GM12878 (cell line): ENCODE data around the gene MCOLN2. TPM values are rescaled to one million over a fixed set of nuclear protein-coding genes. Genes with fewer than 3 reads are reported as not detected.

Source experiments
- ATAC-seq: fragments of 200-7000 bp; cut with Tn5 transposase; 3 replicates; pipeline ENCODE4 v1.9.1; 2020; ENCODE audit warnings: mild to moderate bottlenecking, moderate library complexity
- BruUV-seq: library from RNA; stranded (reverse); fragments of 400-500 nt; replicated peaks from 2 replicates; lab custom pipeline; 2021; lab: Mats Ljungman, UMichigan
- CTCF ChIA-PET: fragments of 300-600 bp; sonication (Branson Sonifier 250); formaldehyde crosslinking; extraction: SDS; loops from one replicate; lab custom pipeline; 2021; ENCODE audit warnings: inconsistent platforms; lab: Yijun Ruan, JAX
- POLR2A ChIA-PET: fragments of 350-600 bp; formaldehyde crosslinking; extraction: SDS; loops from one replicate; lab custom pipeline; 2021; ENCODE audit warnings: inconsistent platforms; lab: Charles Lee
- RAD21 ChIA-PET: fragments of 300-600 bp; sonication (Branson Sonifier 250); formaldehyde crosslinking; loops from one replicate; lab custom pipeline; 2023; ENCODE audit warnings: antibody characterized with exemption; ENCODE audit not compliant: unreplicated experiment; lab: Charles Lee
- SMC1A ChIA-PET: fragments of 300-600 bp; sonication (Branson Sonifier 250); formaldehyde crosslinking; loops from one replicate; lab custom pipeline; 2023; ENCODE audit not compliant: unreplicated experiment, uncharacterized antibody; lab: Charles Lee
- DNase-seq: peaks from one replicate; pipeline ENCODE4 v3.0.0-alpha.2; 2011; ENCODE audit warnings: low read depth, low spot score
- FAIRE-seq: peaks from 3 replicates; lab custom pipeline; 2011; peaks lifted over from hg19 to GRCh38; lab: Jason Lieb, UNC
- H2AFZ ChIP-seq: 2 replicates; pipeline ENCODE4 v1.6.0; 2011; ENCODE audit warnings: low read depth, low read length, control low read depth; ENCODE audit not compliant: control insufficient read depth
- H3K27ac ChIP-seq: 2 replicates; pipeline ENCODE4 v1.5.1; 2011; ENCODE audit warnings: control low read depth; ENCODE audit not compliant: control insufficient read depth, insufficient read depth
- H3K27me3 ChIP-seq, 2 experiments: replicated peaks in 1 of 2; 2 replicates each; pipeline versions ENCODE4 v1.6.0 to v1.6.1; 2011; ENCODE audit warnings: low read length in 1 of 2; ENCODE audit not compliant: control insufficient read depth in 2 of 2, insufficient read depth in 2 of 2
- H3K36me3 ChIP-seq, 2 experiments: 2 replicates each; pipeline ENCODE4 v1.5.1; 2011; ENCODE audit warnings: low read length in 1 of 2; ENCODE audit not compliant: control insufficient read depth in 2 of 2, insufficient read depth in 2 of 2
- H3K4me1 ChIP-seq: 2 replicates; pipeline ENCODE4 v1.6.1; 2011; ENCODE audit warnings: mild to moderate bottlenecking, low read length, moderate library complexity, mixed read lengths; ENCODE audit not compliant: control insufficient read depth, insufficient read depth
- H3K4me2 ChIP-seq: 2 replicates; pipeline ENCODE4 v1.6.0; 2011; ENCODE audit warnings: control low read depth; ENCODE audit not compliant: control insufficient read depth, insufficient read depth
- H3K4me3 ChIP-seq: fragments of 200-600 bp; sonication (generic); 2 replicates; pipeline ENCODE4 v1.5.1; 2016
- H3K79me2 ChIP-seq: 2 replicates; pipeline ENCODE4 v1.6.0; 2011; ENCODE audit warnings: low read length; ENCODE audit not compliant: control insufficient read depth, insufficient read depth
- H3K9ac ChIP-seq: 2 replicates; pipeline ENCODE4 v1.8.0; 2011; ENCODE audit warnings: low read length, control low read depth, mixed read lengths; ENCODE audit not compliant: control insufficient read depth, insufficient read depth
- H3K9me3 ChIP-seq: replicated peaks from 3 replicates; pipeline ENCODE4 v1.5.1; 2011; ENCODE audit warnings: mild to moderate bottlenecking, low read length; ENCODE audit not compliant: control insufficient read depth, insufficient read depth
- H4K20me1 ChIP-seq: 2 replicates; pipeline ENCODE4 v1.6.0; 2011; ENCODE audit not compliant: control insufficient read depth, insufficient read depth
- E2F8 ChIP-seq: fragments of 450-650 bp; IDR thresholded peaks from 2 replicates; pipeline ENCODE4 v1.6.1; 2018; ENCODE audit warnings: mild to moderate bottlenecking, low read depth, moderate library complexity; ENCODE audit not compliant: partially characterized antibody
- FOXK2 ChIP-seq: fragments of 450-650 bp; IDR thresholded peaks from 2 replicates; pipeline ENCODE4 v1.6.1; 2017; ENCODE audit warnings: mild to moderate bottlenecking, moderate library complexity
- IRF4 ChIP-seq: IDR thresholded peaks from 2 replicates; pipeline ENCODE4 v1.6.1; 2011; ENCODE audit warnings: low read depth, low read length
- KAT2A ChIP-seq: conservative IDR thresholded peaks from 2 replicates; pipeline ENCODE4 v1.6.1; 2011; ENCODE audit warnings: low read depth, low read length; ENCODE audit not compliant: control insufficient read depth
- MEF2B ChIP-seq: fragments of 450-650 bp; IDR thresholded peaks from 2 replicates; pipeline ENCODE4 v1.6.1; 2018; ENCODE audit warnings: mild to moderate bottlenecking, moderate library complexity; ENCODE audit not compliant: partially characterized antibody, poor library complexity, severe bottlenecking
- NFYB ChIP-seq: IDR thresholded peaks from 2 replicates; pipeline ENCODE4 v1.6.1; 2011; ENCODE audit warnings: low read depth, mild to moderate bottlenecking, low read length, improper control_type of control experiment, moderate library complexity; ENCODE audit not compliant: insufficient read depth
- NKRF ChIP-seq: fragments of 450-650 bp; conservative IDR thresholded peaks from 2 replicates; pipeline ENCODE4 v1.6.1; 2017; ENCODE audit warnings: mild to moderate bottlenecking, moderate library complexity
- NR2C1 ChIP-seq: fragments of 450-650 bp; IDR thresholded peaks from 2 replicates; pipeline ENCODE4 v1.6.1; 2017; ENCODE audit warnings: antibody characterized with exemption, mild to moderate bottlenecking, moderate library complexity
- SREBF1 ChIP-seq: IDR thresholded peaks from 2 replicates; pipeline ENCODE4 v1.6.1; 2012; ENCODE audit warnings: mild to moderate bottlenecking, low read length
- ZBTB33 ChIP-seq: fragments of 450-650 bp; IDR thresholded peaks from 2 replicates; pipeline ENCODE4 v1.6.1; 2017; ENCODE audit warnings: mild to moderate bottlenecking
- WGBS: methylation state at CpG from one replicate; pipeline ENCODE4 v1.1.6; 2016; ENCODE audit warnings: low lambda C conversion rate; ENCODE audit not compliant: insufficient replicate concordance, insufficient coverage; ENCODE audit errors: missing lambda C conversion rate; 5-methylcytosine and 5-hydroxymethylcytosine counted together
- in situ Hi-C: fragments of 300-500 bp; cut with MboI; formaldehyde crosslinking; loops from 9 replicates; pipeline ENCODE4 v1.14.3; 2018; ENCODE audit warnings: mixed read lengths
- intact Hi-C: fragments of 100-400 bp; cut with micrococcal nuclease; formaldehyde crosslinking; loops from one replicate; pipeline ENCODE4 v1.14.2; 2022; ENCODE audit not compliant: unreplicated experiment
- polyA plus RNA-seq, 11 experiments: library from polyadenylated mRNA; depleted of rRNA in 4 of 11; unstranded in 6 of 11; stranded (reverse) in 5 of 11; fragments of >200 nt; fragmentation: Nextera tagmentation in 4 of 11; fragmentation: Illumina TruSeq in 1 of 11; extraction: Ambion mirVana in 4 of 11; extraction: Trizol in 1 of 11; gene quantifications; 1 replicate in 1 of 11; 2 replicates in 10 of 11; pipeline versions ENCODE4 v1.2.1 to v1.2.3, GENCODE V29; 2011 to 2016; ENCODE audit warnings: inconsistent platforms in 2 of 11, missing spikeins in 2 of 11, low read depth in 1 of 11
- total RNA-seq, 4 experiments: library from RNA; depleted of rRNA in 3 of 4; stranded (reverse); fragments of >200 nt in 3 of 4; fragmentation: Illumina TruSeq in 1 of 4; extraction: Trizol in 1 of 4; gene quantifications; 2 replicates each; pipeline versions ENCODE4 v1.2.1 to v1.2.3, GENCODE V29; 2013 to 2021

Gene MCOLN2
- total and polyA plus RNA-seq, 10 of the 15 experiments (the other 5 are each of a cell fraction or from before 2014, with no cell fraction given): 25.9 to 233 (median 109) TPM

- H3K4me3 ChIP-seq: no peak overlapping the region
- H3K4me2 ChIP-seq: no peak overlapping the region
- ChIA-PET SMC1A (interaction anchor here (0.9 kb wide), 2 partner anchors 9 to 95 kb away, joined by 3 read pairs; no protein-coding TSS in a partner anchor), POLR2A (no interaction called here), RAD21 (interaction anchor here (1.8 kb wide), 1 partner anchor 109 kb away, joined by 3 read pairs; no protein-coding TSS in a partner anchor), CTCF (interaction anchor here (0.9 kb wide), 1 partner anchor 17 kb away, joined by 3 read pairs; no protein-coding TSS in a partner anchor)
- no peak overlapping the region for H3K27ac ChIP-seq
- BruUV-seq: no TSS peak
- 47% methylated on average over 5 of the region's 5 CpGs for WGBS
- in situ Hi-C loops: no loop called here
- no peaks in the 10 kb centered on the region for H3K36me3 ChIP-seq
- ATAC-seq (no peak), DNase-seq (no peak), FAIRE-seq (no peak)
- H3K27me3 ChIP-seq: no peaks in the 10 kb centered on the region; a peak in 1 of 4 replicates
- TF ChIP-seq FOXK2: no peak
- no peak for TF ChIP-seq ZBTB33
- no peak for TF ChIP-seq IRF4
- no peak for TF ChIP-seq SREBF1
- H2AFZ ChIP-seq: no peak overlapping the region
- no peaks in the 10 kb centered on the region for H3K79me2 ChIP-seq
- H4K20me1 ChIP-seq: no peaks in the 10 kb centered on the region
- H3K9ac ChIP-seq: no peak overlapping the region
- no peaks in the 10 kb centered on the region for H3K9me3 ChIP-seq
- no peaks in the 10 kb centered on the region for H3K4me1 ChIP-seq
- intact Hi-C loops: no loop called here
These were observed 78.1 kb downstream of the MCOLN2 start for GRCh38 chr1:84918726-84919336.

- Histone ChIP-seq H3K27me3 (no peaks in the 10 kb centered on the region; a peak in 1 of 4 replicates), H3K27ac (no peak overlapping the region), H3K4me2 (no peak overlapping the region), H3K9me3 (no peaks in the 10 kb centered on the region), H3K4me3 (no peak overlapping the region), H2AFZ (no peak overlapping the region), H3K79me2 (no peaks in the 10 kb centered on the region), H3K9ac (no peak overlapping the region), H3K36me3 (no peaks in the 10 kb centered on the region), H3K4me1 (no peaks in the 10 kb centered on the region), H4K20me1 (no peaks in the 10 kb centered on the region)
- DNase-seq (no peak), FAIRE-seq (no peak), ATAC-seq (no peak)
- CTCF ChIA-PET: no interaction called here
- intact Hi-C loops (no loop called here), in situ Hi-C loops (no loop called here)
- 58% methylated on average over 4 of the region's 4 CpGs for WGBS
- RAD21 ChIA-PET: no interaction called here
- SMC1A ChIA-PET: no interaction called here
- POLR2A ChIA-PET: no interaction called here
- no TSS peak for BruUV-seq
- TF ChIP-seq NR2C1: no peak
- no peak for TF ChIP-seq E2F8
- TF ChIP-seq NKRF: no peak
- no peak for TF ChIP-seq MEF2B
- no peak for TF ChIP-seq KAT2A
- TF ChIP-seq NFYB: no peak
These were observed 80.0 kb downstream of the MCOLN2 start for GRCh38 chr1:84916897-84917296.
